Immature natural killer cell (primary cell): ENCODE data around the gene UNC13D. TPM values are rescaled to one million over a fixed set of nuclear protein-coding genes. Genes with fewer than 3 reads are reported as not detected.

Experiments
- DNase-seq, 3 donors: peaks; one replicate each; pipeline ENCODE4 v3.0.0; 2022; ENCODE audit warnings: mixed read lengths in 1 of 3
- H3K27ac Mint-ChIP-seq, 6 donors: one replicate each; pipeline ENCODE4 v1.8.0; 2020; ENCODE audit warnings: mixed read lengths in 6 of 6, mild to moderate bottlenecking in 5 of 6, inconsistent platforms in 4 of 6, moderate library complexity in 3 of 6
- H3K27me3 Mint-ChIP-seq, 3 donors: one replicate each; pipeline ENCODE4 v1.8.0; 2020 to 2021; ENCODE audit warnings: low read depth in 3 of 3, mild to moderate bottlenecking in 3 of 3, mixed read lengths in 3 of 3, moderate library complexity in 3 of 3, inconsistent platforms in 1 of 3
- H3K36me3 Mint-ChIP-seq, 3 donors: one replicate each; pipeline ENCODE4 v1.8.0; 2020; ENCODE audit warnings: mixed read lengths in 3 of 3, inconsistent platforms in 2 of 3, mild to moderate bottlenecking in 2 of 3
- H3K4me1 Mint-ChIP-seq, 2 donors: one replicate each; pipeline ENCODE4 v1.8.0; 2020; ENCODE audit warnings: inconsistent platforms in 2 of 2, mild to moderate bottlenecking in 2 of 2, mixed read lengths in 2 of 2, moderate library complexity in 1 of 2
- H3K4me3 Mint-ChIP-seq, 5 donors: one replicate each; pipeline ENCODE4 v1.8.0; 2020; ENCODE audit warnings: mild to moderate bottlenecking in 5 of 5, mixed read lengths in 5 of 5, inconsistent platforms in 3 of 5, moderate library complexity in 3 of 5
- H3K9me3 Mint-ChIP-seq, 6 donors: one replicate each; pipeline ENCODE4 v1.8.0; 2020; ENCODE audit warnings: mild to moderate bottlenecking in 6 of 6, mixed read lengths in 6 of 6, inconsistent platforms in 4 of 6, moderate library complexity in 3 of 6
- polyA plus RNA-seq, 3 donors: library from polyadenylated mRNA; unstranded; fragments of 300-500 nt; fragmentation: Illumina TruSeq; gene quantifications; one replicate each; pipeline ENCODE4 v1.2.3, GENCODE V29; 2021

UNC13D gene
- polyA plus RNA-seq, 3 donors from 2014 or later: 53.1 to 124 (median 57.5) TPM

GRCh38 chr17:75777296-75777922 lies 66.8 kb downstream of the UNC13D start:
- peaks cover 0 to 7% (median 3%) of the 10 kb centered on the region in 6 donors for H3K9me3 Mint-ChIP-seq
- H3K27ac Mint-ChIP-seq: peak overlapping the region; percentile 91 to 98 (median 93)
- H3K4me1 Mint-ChIP-seq: peaks cover 51 to 55% of the 10 kb centered on the region in 2 donors
- H3K36me3 Mint-ChIP-seq: peaks cover 25 to 38% (median 32%) of the 10 kb centered on the region in 3 donors
- peak overlapping the region; percentile 97 to 100 (median 98) for H3K4me3 Mint-ChIP-seq
- DNase-seq: peak in 1 of 3 donors; percentile 15
- peaks cover 35 to 49% (median 40%) of the 10 kb centered on the region in 3 donors for H3K27me3 Mint-ChIP-seq

Other genes with a start within 250 kb of the UNC13D start
- gene SMIM5, start 211.0 kb downstream of the UNC13D start, polyA plus RNA-seq: 1 to 10 TPM in 1 of 3 donors, not detected in 2; 1.1 TPM
- gene RECQL5, start 177.2 kb downstream of the UNC13D start, polyA plus RNA-seq: 10 to 100 TPM in 2 of 3 donors, 1 to 10 TPM in 1; 7.0 to 18.1 (median 15.5) TPM
- 10 to 100 TPM; 71.5 to 94.2 (median 80.1) TPM for gene SAP30BP, start 177.1 kb downstream of the UNC13D start, polyA plus RNA-seq
- under 1 TPM in 1 of 3 donors, not detected in 2; 0.24 TPM for gene ITGB4, start 122.9 kb downstream of the UNC13D start, polyA plus RNA-seq
- gene GALK1, start 79.2 kb downstream of the UNC13D start, polyA plus RNA-seq: 10 to 100 TPM; 25.1 to 86.7 (median 30.7) TPM
- gene UNK, start 59.6 kb downstream of the UNC13D start, polyA plus RNA-seq: 10 to 100 TPM; 26.0 to 48.4 (median 34.4) TPM
- gene WBP2, start 10.9 kb upstream of the UNC13D start, polyA plus RNA-seq: 10 to 100 TPM; 51.2 to 85.8 (median 69.1) TPM
- gene TRIM47, start 34.2 kb upstream of the UNC13D start, polyA plus RNA-seq: 1 to 10 TPM; 3.2 to 4.0 (median 3.9) TPM
- gene TRIM65, start 52.5 kb upstream of the UNC13D start, polyA plus RNA-seq: 10 to 100 TPM in 2 of 3 donors, 1 to 10 TPM in 1; 5.4 to 27.1 (median 18.7) TPM
- 10 to 100 TPM; 55.9 to 67.5 (median 64.0) TPM for gene MRPL38, start 60.5 kb upstream of the UNC13D start, polyA plus RNA-seq
- gene FBF1, start 96.6 kb upstream of the UNC13D start, polyA plus RNA-seq: 1 to 10 TPM in 2 of 3 donors, not detected in 1; 1.6 to 7.6 TPM
- gene ACOX1, start 134.8 kb upstream of the UNC13D start, polyA plus RNA-seq: 10 to 100 TPM; 16.1 to 23.9 (median 19.1) TPM
- 10 to 100 TPM; 40.2 to 53.0 (median 43.7) TPM for gene TEN1, start 134.8 kb upstream of the UNC13D start, polyA plus RNA-seq
- 1 to 10 TPM in 2 of 3 donors, not detected in 1; 1.0 to 1.1 TPM for gene CDK3, start 156.5 kb upstream of the UNC13D start, polyA plus RNA-seq
- gene EVPL, start 182.9 kb upstream of the UNC13D start, polyA plus RNA-seq: not detected
- 10 to 100 TPM; 30.1 to 62.6 (median 61.0) TPM for gene SRP68, start 228.1 kb upstream of the UNC13D start, polyA plus RNA-seq
- gene GALR2, start 230.4 kb upstream of the UNC13D start, polyA plus RNA-seq: under 1 TPM in 1 of 3 donors, not detected in 2; 0.18 TPM
- under 1 TPM in 2 of 3 donors, not detected in 1; 0.59 to 0.60 TPM for gene ZACN, start 234.8 kb upstream of the UNC13D start, polyA plus RNA-seq